ENCODE measurements around the gene TMEM132C.

- TF ChIP-seq CTCF (IDR thresholded peaks at IDR 0.05) (no peak), EZH2 (IDR thresholded peaks at IDR 0.05; ENCODE audit: borderline replicate concordance, insufficient read depth, low read depth, low read length, poor library complexity, severe bottlenecking) (no peak)
Observed at GRCh38 chr12:128318341-128318740, 51.4 kb downstream of the TMEM132C start.

Data from B cell (primary cell).